LNCAP (cell line): ENCODE results near the gene METTL6.

Experiments used
- CTCF ChIP-seq: fragments of 450-650 bp; IDR thresholded peaks from 2 replicates; pipeline ENCODE4 v1.5.1; 2017; ENCODE audit warnings: mild to moderate bottlenecking

METTL6 gene

GRCh38 chr3:15360788-15361493 lies 66.4 kb downstream of the METTL6 start:
- no peak for TF ChIP-seq CTCF
